Activated T-helper 9 cell treated with anti-CD3 and anti-CD28 coated beads, Interleukin-2, amount 50 U/mL, for 16 hours (primary cell): Measurements from ENCODE around the gene PIGB.
"Not testable (repeated sequence)": the region's sequence is repeated elsewhere in the genome, so short reads cannot be mapped to it uniquely, and the experiment has no call there.

Experiments used
- DNase-seq: peaks from one replicate; pipeline ENCODE4 v3.0.0-alpha.2; 2020; ENCODE audit warnings: low read depth

PIGB gene

DNA sequence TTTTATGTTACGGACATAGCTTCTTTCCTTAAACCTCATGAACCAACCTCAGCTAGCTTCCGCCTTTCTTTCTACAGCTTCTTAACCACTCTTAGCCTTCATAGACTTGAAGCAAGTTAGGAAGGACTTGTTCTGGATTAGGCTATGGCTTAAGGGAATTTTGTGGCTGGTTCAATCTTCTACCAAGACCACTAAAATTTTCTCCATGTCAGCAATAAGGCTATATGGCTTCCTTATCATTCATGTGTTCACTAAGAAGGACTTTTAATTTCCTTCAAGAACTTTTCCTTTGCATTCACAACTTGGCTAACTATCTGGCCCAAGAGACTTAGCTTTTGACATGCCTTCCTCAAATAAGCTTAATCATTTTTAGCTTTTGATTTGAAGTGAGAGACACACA lies 64.7 kb downstream of the PIGB start:
- no peak for DNase-seq

DNA sequence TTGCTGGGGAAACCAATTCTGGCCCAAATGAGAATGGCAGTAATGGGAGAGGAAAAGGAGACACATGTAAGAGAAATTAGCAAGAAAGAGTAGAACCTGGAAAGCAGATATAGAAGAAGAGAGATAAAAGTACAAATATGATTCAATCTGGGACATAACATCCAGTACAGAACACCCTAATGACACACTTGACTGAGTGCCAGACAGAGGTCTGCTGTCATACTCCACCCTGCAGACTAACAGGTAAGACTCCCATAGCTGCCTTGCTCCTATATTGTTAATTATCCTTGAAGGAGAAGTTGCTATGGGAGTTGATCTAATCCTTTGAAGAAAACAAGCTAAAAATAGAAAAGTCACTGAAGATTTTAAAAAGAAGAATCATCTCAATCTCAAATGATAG lies 68.0 kb downstream of the PIGB start:
- no peak for DNase-seq

DNA sequence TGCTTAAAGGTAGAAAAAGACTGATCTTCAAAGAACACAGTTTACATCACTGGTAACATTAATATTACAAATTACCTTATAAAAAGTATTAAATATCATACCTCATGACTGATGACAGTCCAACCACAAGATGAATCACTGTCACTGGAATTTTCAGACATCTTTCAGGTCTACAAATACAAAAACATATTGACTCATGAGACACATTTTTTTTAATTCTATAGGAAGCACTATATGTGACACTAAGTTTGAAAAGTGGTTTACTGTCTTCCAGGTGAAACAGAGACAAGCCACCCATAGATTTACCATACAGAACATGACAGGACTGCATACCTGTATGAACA lies 70.2 kb downstream of the PIGB start:
- DNase-seq = no peak

DNA sequence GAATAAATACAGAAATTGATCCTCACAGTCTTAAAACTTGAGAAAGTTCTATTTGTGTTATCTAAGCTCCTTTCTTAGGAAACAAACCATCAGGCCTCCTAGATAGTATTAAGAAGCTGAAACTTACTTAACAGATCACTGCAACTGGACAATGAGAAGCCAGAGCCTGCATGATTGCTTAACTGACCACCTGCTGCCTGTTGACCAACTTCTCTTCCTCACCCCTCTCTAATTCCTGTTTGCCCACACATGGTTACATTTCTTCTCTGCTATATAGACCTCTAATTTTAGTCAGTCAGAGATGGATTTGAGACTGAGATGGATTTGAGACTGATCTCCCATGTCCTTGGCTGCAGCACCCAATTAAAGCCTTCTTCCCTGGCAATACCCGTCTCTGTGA lies 75.7 kb downstream of the PIGB start:
- no peak for DNase-seq

DNA sequence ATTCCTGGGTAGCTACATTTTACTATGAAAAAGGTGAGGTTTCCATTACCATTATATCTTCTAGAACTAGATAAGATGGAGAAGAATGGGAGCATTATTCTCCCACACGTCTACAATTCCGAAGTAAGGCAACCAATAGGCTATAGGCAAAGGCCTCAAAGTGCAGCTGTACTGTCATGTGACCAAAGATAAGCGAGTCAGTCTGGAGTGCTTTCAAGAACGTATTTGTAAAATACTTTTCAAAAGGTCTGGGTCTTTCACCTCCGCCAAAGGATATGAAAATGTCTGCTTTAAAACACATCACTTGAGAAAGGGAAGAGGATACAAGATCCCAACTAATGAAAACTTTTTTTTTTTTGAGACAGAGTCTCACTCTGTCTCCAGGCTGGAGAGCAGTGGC lies 79.2 kb downstream of the PIGB start:
- no peak for DNase-seq

DNA sequence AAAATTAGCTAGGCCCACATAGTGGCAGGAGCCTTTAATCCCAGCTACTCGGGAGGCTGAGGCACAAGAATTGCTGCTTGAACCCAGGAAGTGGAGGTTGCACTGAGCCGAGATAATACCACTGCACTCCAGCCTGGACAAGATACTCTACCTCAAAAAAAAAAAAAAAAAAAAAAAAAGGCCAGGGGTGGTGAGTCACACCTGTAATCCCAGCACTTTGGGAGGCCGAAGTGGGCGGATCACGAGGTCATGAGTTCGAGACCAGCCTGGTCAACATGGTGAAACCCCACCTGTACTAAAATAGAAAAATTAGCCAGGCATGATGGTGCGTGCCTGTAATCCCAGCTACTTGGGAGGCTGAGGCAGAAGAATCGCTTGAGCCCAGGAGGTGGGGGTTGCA lies 81.0 kb downstream of the PIGB start:
- not testable (repeated sequence) for DNase-seq

DNA sequence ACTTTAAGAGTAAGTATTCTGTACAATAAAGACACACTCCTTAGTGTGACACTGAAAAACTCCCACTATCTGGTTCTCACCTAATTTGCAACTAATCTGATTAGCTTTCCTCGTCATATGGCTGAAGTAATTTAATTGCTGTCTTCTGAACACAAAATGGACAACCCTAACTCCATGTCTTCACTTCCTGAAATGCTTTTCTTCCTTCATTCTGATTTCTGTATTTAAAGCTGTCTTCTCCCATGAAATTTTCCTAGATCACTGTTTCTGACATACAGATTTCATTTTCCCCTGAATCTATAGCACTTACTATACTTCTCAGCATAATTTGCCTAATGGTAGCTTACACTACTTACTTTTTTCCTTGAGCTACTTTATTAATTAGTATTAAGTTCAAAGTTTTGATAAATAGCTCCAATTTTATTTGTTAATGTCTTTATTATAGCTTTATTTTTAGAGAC lies 82.8 kb downstream of the PIGB start:
- DNase-seq = no peak

DNA sequence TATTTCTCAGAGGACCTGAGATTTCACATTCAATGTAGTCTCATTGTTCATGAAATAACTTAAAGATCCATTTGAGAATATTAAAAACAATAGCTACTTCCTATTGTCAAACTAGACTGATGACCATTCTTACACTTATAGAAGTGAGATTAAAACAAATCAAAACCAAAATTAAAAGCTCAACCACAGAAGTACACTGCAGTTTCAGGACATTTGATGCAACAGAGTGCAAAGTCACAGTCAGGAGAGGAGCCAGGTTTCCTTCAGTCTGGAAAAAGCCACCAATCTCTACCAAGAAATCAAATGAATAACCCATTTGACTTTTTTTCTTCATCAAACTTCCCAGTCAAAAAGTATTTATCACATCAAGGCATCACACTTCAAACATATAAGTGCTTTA lies 83.7 kb downstream of the PIGB start:
- DNase-seq = no peak

DNA sequence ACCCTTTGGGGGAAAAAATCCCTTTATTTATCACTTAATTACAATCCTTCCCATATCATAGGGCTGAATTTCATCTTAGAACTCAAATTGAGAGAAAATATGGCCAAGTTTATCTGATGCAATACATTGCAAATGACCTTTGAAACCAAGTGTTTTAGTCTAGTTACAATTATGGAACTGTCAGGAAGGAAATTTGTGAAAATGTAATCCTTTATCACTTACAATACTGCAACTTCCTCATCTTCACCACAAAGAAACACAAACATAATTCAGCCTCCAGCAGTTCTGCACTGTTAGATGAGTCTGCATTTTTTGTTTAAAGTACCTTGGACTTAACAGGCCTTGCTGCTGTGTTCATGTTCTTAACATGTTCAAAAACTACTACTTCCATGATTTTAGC lies 84.5 kb downstream of the PIGB start:
- DNase-seq = no peak
